Stimulated activated CD4-positive, alpha-beta T cell treated with anti-CD3 and anti-CD28 coated beads, Interleukin-15, amount 100 ng/mL, for 24 hours (primary cell): ENCODE results near the gene PFKFB3.
"Not testable (repeated sequence)": the region's sequence is repeated elsewhere in the genome, so short reads cannot be mapped to it uniquely, and the experiment has no call there.

Experiments used
- DNase-seq: peaks from one replicate; pipeline ENCODE4 v3.0.0-alpha.2; 2020

The PFKFB3 gene

DNA sequence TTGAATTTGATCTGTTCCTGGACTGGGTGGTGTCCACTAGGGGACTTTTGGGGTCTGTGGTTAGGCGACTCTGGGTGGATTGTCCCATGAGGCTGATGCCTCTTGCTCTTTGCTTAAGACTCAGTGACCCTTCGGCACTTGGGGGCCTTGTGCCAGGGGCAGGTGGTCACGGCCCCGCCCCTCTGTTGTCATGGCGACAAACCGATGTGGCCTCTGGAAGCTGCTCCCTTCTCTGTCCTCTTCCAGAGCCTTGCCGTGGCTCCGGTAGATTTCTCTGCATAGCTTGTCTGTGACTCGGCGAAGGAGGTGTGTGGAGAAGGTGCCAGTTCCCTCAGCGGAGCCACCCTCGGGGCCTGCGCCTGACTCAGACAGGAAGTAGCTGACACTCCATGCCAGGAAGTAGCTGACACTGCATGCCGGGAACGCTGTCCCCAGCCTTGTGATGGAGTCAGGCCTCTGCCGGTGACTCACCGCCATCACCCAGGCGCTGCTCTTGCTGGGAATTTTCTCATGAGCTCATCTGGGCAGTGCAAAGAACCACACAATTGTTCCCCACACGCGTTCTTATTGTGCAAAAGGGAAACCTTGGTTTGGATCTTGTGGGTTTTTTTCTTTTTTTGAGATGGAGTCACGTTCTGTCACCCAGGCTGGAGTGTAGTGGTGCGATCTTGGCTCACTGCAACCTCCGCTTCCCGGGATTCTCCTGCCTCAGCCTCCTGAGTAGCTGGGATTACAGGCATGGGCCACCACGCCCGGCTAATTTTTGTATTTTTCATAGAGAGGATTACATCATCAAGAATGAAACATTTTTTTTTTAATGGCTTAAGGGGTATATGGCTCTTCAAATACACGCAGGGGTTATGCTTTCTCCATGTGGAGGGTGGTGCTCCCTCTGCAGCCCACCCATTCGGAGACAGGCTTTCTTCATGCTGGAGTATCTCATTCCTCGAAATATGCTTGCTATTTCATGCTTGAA lies 72.6 kb downstream of the PFKFB3 start:
- peak; percentile 94 for DNase-seq

DNA sequence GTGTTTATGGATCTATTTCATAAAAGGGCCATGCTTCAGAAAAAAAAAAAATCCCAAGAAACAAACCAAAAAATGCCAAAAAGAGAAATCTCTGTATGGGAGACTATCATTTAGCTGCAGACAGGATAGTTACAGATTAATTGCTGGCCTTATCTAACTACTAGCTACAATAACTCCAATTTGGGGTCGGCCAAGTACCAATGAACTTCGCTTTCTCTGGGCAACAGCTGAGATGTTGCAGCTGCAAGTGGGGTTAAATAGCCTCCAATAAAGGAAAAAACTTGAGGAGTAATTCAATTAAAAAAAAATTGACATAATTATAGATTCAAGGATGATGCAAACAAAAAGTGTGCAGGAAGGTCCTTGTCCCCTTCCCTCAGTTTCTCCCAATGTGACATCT lies 73.6 kb downstream of the PFKFB3 start:
- no peak for DNase-seq

DNA sequence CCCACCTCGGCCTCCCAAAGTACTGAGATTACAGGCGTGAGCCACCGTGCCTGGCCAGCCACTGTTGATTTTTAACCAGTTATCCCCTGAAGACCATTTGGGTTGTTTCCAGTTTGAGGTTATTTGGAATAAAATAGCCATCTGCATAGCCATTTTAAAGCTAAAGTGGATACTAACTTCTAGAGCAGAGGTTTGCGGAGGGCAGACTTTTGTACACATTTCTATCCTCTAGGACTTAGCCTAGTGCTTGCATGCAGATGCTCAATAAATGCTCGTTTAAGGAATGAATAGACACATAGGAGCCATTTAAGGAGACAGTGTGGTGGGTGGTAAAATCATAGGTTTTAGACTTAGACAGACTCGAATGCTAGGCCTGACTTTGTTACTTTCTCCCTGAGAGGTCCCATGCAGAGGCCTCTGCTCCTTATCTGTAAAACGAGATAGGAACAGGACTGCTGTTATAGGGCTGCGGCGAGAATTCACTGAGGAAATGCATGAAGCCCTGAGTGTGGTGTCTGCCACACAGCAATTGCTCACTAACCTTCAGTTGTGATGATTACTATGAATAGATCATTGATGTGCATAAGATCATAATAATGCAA lies 75.9 kb downstream of the PFKFB3 start:
- no peak for DNase-seq

DNA sequence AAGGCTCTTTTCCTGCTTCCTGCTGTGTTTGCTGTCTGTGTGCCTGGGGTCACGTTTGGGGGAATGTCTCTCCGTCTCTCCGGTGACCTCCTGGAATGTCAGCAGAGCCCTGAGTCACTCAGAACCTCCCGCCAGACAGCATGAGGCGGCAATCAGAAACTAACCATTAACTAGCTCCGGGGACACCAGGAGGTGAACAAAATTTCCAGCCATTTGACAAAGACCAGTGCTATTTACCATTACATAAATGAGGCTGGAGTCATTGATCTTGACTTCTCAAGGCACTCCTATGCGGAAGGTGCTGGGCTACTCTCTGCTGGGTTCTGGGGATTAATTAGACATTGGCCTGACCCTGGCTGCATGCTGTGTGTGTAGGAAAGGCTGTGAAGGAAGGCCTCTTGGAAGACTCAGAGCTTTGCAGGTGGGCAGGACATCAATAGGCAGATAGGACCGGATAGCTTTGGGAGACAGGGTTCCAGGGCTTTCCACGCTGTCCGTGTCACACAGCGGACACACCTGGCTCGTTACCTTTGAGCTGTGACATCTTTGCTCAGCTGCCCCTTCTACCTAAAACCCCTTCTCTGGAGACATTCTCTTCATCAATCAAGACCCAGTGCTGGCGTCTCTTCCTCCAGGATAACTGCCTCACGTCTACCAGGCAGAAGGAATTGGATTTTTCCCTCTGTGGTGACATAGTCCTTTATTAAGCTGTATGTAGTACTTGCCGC lies 77.0 kb downstream of the PFKFB3 start:
- DNase-seq = no peak

DNA sequence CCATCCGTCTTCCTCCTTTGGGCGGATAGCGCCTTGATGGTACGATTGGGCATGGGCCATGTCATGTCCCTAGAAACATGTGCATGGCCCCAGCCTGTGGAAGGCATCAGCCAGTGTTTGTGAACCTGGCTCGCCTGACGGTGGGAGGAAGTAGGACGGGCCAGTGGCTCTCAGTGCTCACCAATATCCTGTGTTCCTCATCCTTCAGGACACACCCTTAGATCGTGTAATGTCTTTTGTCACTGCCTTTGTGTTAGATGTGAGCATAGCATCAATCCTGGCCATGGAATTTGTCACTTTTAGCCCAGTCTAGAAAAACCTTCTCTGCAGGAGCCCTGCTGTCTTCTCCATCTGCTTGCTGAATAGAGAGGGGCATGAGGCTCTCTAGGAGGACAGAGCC lies 77.6 kb downstream of the PFKFB3 start:
- DNase-seq = no peak

DNA sequence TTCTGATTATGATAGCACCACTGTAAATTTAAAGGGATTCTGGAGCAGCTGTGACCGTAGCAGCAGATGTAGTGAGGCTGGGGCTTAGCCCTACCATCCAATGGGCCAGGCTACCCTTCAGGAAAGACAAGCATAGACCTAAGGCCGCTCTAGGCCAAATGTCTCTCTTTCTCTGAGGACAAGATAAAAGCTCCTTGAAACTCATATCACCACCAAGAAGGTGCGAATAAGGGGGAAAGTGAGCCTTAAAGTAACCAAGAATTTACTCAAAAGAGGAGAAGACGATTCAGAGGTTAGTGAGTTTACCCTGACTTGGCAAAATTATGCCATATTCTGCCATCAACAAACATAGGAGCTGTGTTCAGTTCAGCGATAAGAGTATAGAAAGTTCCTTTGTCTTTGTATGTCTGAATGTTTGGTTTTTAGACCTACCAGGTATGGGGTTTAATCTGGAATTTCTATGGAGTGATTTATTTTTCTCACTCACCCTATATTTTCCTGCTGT lies 79.8 kb downstream of the PFKFB3 start:
- DNase-seq = no peak

DNA sequence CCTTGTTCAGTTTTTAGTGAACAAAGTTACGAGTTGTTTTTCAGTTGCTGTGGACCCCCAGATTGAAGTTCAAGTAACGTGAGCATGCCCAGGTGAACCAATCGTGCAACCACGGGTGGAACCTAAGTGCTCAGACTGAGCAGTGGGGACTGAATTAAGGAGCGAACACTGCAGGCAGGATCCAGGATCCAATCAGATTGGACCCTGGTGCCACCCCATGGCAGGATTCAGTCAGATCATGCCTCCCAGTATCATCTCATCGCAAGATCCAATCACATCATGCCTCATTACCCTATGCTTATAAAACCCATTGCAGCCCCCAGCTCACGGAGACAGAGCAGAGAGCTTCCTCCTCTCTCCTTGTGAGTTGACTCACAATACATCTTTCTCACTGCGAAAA lies 80.9 kb downstream of the PFKFB3 start:
- DNase-seq = no peak

DNA sequence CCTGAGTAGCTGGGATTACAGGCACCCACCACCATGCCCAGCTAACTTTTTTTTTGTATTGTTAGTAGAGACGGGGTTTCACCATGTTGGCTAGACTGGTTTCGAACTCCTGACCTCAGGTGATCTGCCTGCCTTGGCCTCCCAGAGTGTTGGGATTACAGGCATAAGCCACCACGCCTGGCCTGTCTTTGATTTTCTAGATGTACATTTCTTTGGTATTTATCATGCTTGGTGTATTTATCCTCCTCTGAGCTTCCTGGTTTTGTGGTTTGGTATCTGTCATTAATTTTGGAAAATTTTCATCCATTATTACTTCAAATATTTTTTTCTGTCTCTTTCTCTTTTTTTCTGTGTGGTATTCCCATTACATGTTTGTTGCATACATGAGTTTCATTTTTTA lies 87.9 kb downstream of the PFKFB3 start:
- DNase-seq = not testable (repeated sequence)

DNA sequence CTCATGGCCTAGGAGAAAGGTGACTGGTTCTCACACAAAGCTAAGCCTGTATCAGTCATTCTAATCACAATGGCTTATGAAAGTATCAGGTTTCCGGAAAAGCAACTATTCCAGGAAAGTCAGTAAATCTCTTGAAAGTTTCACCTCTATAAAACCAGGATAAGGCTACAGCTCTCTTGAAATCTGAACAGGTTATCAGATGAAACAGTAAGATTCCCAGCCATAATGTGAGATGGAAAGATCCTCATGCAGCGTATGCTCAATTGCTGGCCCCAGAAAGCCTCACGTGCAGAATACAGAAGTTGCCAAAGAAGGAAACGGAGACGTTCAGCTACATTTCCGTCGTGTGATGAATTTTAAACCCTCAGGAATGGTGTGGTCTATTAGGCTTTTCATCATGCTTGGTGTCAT lies 90.0 kb downstream of the PFKFB3 start:
- no peak for DNase-seq

DNA sequence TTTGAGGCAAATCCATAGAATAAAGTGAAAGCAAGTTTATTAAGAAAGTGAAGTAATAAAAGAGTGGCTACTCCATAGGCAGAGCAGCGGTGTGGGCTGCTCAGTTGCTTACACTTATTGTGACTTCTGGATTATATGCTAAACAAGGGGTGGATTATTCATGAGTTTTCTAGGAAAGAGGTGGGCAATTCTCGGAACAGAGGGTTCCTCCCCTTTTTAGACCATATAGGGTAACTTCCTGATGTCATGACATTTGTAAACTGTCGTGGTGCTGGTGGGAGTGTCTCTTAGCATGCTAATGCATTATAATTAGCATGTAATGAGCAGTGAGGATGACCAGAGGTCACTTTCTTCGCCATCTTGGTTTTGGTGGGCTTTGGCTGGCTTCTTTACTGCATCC lies 93.7 kb downstream of the PFKFB3 start:
- DNase-seq = not testable (repeated sequence)

DNA sequence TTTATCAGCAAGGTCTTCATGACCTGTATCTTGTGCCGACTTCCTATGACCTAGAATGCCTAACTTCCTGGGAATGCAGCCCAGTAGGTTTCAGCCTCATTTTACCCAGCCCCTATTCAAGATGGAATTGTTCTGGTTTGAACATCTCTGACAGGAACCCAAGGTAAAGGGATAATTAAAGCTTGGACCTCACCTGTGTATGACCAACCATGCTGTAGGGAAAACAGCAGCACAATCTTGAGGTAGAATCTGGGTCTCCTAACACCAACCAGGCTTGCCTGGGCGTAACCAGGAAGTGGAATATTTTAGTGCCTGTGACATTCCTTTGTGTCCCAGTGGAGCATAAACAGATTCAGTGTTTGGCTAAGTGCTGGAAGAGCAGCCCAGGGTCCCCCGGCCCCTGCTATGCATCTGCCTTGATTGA lies 94.1 kb downstream of the PFKFB3 start:
- no peak for DNase-seq

DNA sequence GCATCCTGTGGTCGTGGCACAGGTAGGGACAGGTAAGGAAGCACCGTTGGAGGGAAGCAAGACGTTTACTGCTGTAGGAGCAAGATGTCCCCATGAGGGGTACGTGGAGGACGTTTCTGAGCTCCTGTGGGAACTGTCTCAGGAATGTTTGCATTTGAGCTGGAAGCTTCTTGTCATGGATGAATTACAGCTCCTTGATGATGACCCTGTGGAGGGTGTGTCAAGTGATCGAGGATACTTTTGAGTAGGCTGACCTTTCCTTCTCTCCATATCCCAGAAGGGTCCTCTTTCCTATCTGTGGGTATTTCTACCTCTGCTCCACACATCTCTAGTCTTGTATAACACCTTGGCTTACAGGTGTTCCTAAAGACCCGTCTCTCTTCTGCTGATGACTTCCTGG lies 94.8 kb downstream of the PFKFB3 start:
- no peak for DNase-seq

DNA sequence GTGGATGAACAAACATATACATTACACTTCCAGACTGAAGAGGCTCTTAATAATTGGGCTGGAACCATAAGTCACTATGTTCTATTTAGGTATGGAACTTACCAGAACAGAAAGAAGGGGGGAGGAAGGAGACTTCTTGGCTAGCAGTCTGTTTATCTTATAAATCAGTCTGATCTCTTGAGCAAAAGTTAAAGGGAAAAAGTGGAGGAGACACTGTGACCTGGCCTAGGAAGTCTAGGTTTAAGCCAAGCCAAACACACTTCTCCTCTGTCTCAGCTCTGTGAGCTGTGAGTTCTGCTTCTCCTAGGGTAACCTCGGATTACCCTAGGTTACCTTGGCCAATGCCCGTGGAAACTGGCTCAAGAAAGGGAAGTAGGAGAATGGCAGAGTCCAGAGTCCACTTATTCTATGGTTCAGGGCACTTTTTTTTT lies 95.2 kb downstream of the PFKFB3 start:
- no peak for DNase-seq

DNA sequence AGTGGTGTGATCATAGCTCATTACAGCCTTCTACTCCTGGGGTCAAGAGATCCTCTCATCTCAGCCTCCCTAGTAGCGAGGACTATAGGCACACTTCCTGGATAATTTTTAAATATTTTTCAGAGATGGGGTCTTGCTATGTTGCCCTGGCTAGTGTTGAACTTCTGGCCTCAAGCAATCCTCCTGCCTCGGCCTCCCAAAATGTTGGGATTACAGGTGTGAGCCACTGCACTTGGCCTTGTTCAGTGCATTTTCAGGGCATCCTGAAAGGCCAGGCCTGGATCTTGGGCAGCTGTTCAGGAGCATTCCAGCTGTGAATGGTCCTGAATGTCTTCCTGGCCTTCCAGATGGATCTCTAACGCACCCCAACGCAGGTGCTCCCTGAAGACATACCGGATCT lies 95.7 kb downstream of the PFKFB3 start:
- DNase-seq = no peak

DNA sequence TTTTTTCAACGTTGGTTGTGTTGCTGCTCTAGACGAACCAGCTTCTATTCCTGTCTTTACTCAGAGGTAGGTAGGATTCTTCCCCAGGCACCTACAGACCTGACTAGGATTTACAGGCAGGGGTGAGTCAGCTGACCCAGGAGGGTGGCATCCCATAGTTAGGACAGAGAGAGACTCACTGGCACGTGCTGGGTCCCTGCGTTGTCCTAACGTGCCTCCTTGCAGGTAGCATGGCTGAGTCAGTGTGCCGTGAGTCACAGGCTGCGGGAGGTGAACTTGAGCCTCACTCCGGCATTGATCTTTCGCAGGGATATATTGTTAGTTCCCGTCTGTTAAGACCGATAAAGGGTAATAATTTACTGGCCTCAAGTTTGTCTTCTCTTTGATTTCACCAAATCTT lies 96.5 kb downstream of the PFKFB3 start:
- peak; percentile 65 for DNase-seq

DNA sequence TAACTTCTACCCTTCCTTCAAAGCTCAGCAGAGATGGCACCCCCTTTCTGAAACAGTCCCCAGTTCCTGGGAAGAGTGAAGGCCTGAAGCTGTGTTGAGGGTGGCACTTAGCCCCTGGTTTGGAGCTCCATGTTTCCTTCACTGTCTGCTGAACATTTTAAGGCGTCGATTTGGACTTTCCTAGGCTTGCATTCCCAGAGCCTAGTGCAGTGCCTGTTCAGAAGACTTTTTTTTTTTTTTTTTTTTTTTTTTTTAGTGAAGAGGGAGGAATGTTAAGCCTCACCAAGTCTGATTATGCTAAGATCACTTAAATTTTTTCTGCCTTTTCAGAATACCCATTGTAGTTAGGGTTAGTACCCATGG lies 97.0 kb downstream of the PFKFB3 start:
- no peak for DNase-seq

DNA sequence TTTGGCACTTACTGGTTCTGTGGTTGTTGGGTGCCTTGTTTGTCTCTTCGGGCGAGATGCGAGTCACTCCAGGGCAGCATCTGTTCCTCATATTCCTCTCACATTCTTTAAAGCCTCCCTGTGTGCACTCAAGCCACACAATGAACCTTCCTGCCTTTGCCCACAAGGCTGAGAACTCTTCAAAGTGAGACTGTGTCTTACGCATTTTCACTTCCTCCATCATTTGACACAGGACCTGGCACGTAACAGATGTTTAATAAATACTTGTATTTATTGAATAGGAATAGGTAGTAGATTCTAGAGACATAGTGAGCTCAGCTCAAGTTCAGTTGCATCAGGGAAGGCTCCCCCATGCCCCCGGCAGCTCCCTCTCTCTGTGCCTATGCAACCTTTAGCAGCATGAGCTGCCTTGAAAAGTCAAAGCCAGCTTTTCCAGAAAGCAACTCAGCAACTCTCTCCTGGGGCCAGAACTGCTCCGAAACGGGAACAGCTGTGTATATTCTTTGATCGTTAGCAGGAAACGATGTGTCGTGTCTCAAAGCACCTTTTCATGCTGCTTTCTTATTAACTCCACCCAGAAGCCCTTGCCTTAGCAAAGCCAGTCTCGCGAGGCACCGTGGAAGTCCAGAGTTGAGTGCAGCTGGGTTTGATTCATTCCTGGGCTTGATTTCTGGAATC lies 97.5 kb downstream of the PFKFB3 start:
- peak; percentile 52 for DNase-seq

DNA sequence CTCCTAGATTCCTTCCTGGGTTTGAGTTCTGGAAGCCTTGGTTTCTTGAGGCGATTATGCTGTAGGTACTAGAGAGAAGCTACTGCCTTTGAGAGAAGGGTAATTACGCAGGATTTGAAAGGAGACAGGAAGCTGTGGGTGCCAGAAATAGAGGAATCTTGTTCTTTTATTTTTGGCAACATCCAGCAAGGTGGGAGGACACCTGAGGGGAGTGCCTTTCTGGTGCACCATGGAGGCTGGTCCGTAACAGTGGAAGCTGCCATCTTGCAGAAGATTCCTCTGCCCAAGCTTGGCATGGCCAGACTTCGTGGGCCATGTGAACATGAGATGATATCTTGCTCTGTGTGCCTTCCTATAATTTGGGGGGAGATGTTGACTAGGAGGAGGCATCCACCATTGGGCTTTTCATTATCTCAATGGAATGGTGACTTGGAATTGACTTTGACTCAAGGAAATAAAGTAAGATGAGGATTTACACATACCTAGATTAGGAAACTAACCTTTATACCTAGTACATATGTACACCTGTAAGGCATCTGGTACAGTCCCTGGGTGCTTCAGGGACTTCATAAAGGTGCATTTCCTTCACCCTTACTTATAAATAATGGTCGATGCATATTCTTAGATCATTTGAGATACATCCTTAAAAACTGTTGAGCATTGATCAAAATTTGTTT lies 98.2 kb downstream of the PFKFB3 start:
- no peak for DNase-seq

DNA sequence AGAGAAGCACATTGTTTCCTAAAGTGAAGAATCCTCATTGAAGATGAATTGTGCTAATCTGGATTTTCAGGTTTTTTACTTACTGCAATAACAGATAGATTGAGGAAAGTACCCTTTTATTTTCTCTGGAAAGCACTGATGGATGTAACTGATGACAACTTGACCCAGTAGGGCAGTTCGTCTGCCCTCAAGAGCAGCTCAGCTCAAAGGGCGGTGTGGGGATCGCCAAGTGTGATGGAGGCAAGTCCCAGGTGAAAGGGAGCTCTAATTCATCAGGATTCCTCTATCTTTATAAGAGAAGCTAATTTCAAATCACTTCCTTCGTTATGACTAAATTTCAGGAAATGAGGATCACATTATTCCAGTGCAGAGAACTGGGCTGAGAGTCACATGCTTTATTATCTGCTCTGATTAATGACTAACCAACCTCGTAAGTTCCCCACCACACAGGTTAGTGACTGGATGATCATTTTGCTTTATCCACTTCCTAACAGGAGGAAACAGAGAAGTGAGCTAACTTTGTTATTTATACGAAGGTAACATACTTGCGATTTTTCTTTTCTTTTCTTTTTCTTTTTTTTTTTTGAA lies 98.8 kb downstream of the PFKFB3 start:
- no peak for DNase-seq
